Vagina (tissue), 2 donors: ENCODE data around the gene ZNF48. TPM values are rescaled to one million over a fixed set of nuclear protein-coding genes. Genes with fewer than 3 reads are reported as not detected.
A peak's percentile ranks its signal among the peaks of the same experiment; 100 is the strongest.

Experiments
- DNase-seq, 2 donors: peaks; one replicate each; pipeline ENCODE4 v3.0.0-alpha.2; 2017; ENCODE audit errors: extremely low spot score in 2 of 2
- H3K27ac ChIP-seq: fragments of 200-600 bp; sonication (generic); one replicate; pipeline ENCODE4 v1.5.1; 2019
- H3K27me3 ChIP-seq: fragments of 200-600 bp; sonication (generic); one replicate; pipeline ENCODE4 v1.5.1; 2019
- H3K36me3 ChIP-seq, 2 donors: fragments of 200-600 bp; sonication (generic); one replicate each; pipeline ENCODE4 v1.5.1; 2017 to 2019
- H3K4me1 ChIP-seq: fragments of 200-600 bp; sonication (generic); one replicate; pipeline ENCODE4 v1.5.1; 2019
- H3K4me3 ChIP-seq, 2 donors: fragments of 200-600 bp; sonication (generic); 1 replicate in 1 of 2; 2 replicates in 1 of 2; pipeline ENCODE4 v1.5.1; 2016 to 2019
- H3K9me3 ChIP-seq: fragments of 200-600 bp; sonication (generic); one replicate; pipeline ENCODE4 v1.5.1; 2019
- POLR2A ChIP-seq, 2 donors: fragments of 450-650 bp; IDR thresholded peaks; one replicate each; pipeline ENCODE4 v1.6.1; 2017; ENCODE audit warnings: antibody characterized with exemption in 2 of 2, mild to moderate bottlenecking in 2 of 2, moderate library complexity in 2 of 2
- POLR2AphosphoS5 ChIP-seq, 2 donors: sonication (generic); formaldehyde crosslinking; IDR thresholded peaks; one replicate each; pipeline ENCODE4 v1.9.0; 2017; ENCODE audit warnings: antibody characterized with exemption in 2 of 2, mild to moderate bottlenecking in 2 of 2, low read depth in 1 of 2; ENCODE audit not compliant: insufficient read depth in 1 of 2
- intact Hi-C: fragments of 100-400 bp; cut with DNase I; formaldehyde crosslinking; loops from one replicate; pipeline ENCODE4 v1.15.1; 2023
- total RNA-seq: library from RNA; depleted of rRNA; stranded (reverse); fragments of >200 nt; gene quantifications from one replicate; pipeline ENCODE4 v1.2.3, GENCODE V29; 2016
- TF ChIP-seq, protein P1 (sequence below), 3 experiments: fragments of 450-650 bp in 2 of 3; fragments of 200-600 bp in 1 of 3; sonication (generic) in 1 of 3; IDR thresholded peaks; one replicate each; pipeline ENCODE4 v1.5.1; 2017 to 2019; ENCODE audit warnings: antibody characterized with exemption in 3 of 3, mild to moderate bottlenecking in 2 of 3, moderate library complexity in 2 of 3

The ZNF48 gene
- total RNA-seq: 3.4 TPM

DNA sequence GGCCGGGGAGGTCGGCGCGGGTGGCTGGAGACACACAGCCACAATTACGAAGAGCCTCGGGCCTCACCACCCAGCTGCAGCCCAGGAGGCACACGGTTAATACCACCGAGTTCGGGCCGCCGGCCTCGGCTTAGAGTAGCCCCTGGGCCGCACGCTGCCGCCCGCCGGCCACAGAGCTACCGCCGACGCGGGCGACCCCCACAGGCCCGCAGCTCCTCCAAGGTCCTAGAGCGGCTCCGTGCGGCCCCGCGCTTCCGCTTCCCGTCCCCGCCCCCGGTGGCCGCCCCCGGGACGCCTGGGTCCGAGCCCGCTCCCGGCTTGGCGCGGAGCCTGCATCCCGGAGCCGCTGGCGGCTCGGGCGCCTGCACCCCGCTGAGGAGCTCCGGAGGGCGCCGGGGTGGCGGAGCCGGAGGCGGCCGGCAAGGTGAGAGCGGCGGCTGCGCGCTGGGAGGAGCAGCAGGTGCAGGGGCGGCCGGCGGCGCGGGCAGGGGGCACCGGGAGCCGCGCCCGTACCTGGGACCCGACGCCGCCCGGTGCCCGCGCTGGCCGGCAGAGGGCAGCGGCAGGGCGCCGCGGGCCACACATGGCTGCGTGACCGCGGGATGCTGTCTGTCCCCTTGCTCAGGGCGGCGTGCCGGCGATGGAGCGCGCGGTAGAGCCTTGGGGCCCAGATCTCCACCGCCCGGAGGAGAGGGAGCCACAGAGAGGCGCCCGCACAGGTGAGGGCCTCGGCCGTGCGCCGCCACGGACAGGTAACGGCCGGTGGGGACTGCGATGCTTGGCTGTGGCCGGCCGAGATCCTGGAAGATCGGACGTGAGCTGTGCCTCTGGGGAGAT is at the start of gene ZNF48:
TSS of gene ZNF48 (plus strand) at position 266 of the 837 bp plus-strand sequence. CDS start at position 641, 375 bp downstream.
- no peaks in the 10 kb centered on the region for H3K27me3 ChIP-seq
- H3K27ac ChIP-seq: peak within 1 kb of the TSS; percentile 72
- peak within 1 kb of the TSS; percentile 83 to 95 for H3K4me3 ChIP-seq
- H3K9me3 ChIP-seq: no peaks in the 10 kb centered on the region
- DNase-seq: no peak
- H3K4me1 ChIP-seq: peaks cover 45% of the 10 kb centered on the region
- intact Hi-C loops: no loop called here
- TF ChIP-seq POLR2A (IDR thresholded peaks at IDR 0.05) (peak in 1 of 2 donors; percentile 20), POLR2AphosphoS5 (IDR thresholded peaks at IDR 0.05; ENCODE audit: insufficient read depth in 1 of 2, low read depth in 1 of 2) (peak in 1 of 2 donors; percentile 47)
- TF ChIP-seq, protein P1, sequence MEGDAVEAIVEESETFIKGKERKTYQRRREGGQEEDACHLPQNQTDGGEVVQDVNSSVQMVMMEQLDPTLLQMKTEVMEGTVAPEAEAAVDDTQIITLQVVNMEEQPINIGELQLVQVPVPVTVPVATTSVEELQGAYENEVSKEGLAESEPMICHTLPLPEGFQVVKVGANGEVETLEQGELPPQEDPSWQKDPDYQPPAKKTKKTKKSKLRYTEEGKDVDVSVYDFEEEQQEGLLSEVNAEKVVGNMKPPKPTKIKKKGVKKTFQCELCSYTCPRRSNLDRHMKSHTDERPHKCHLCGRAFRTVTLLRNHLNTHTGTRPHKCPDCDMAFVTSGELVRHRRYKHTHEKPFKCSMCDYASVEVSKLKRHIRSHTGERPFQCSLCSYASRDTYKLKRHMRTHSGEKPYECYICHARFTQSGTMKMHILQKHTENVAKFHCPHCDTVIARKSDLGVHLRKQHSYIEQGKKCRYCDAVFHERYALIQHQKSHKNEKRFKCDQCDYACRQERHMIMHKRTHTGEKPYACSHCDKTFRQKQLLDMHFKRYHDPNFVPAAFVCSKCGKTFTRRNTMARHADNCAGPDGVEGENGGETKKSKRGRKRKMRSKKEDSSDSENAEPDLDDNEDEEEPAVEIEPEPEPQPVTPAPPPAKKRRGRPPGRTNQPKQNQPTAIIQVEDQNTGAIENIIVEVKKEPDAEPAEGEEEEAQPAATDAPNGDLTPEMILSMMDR (IDR thresholded peaks at IDR 0.05): peak in 2 of 3 experiments; percentile 8 to 27
- H3K36me3 ChIP-seq: no peaks in the 10 kb centered on the region

DNA sequence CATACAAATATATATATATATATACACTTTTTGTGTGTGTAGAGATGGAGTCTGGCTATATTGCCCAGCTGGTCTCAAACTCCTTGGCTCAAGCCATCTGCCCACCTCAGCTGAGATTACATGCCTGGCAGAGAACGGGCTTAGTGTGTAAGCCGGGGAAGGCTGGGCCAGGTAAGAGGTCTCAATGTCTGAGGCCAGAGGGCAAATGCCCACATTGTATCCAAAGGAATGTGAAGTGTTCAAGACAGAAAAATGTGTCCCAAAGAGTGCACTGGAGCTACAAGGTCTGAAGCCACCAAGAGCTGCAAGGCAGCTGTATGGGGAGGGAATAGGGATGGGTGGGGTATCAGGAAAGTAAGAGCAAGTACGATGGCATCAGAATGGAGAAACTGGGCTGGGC is 48.9 kb upstream of the ZNF48 start:
- H3K4me1 ChIP-seq: peaks cover under 1% of the 10 kb centered on the region
- TF ChIP-seq POLR2AphosphoS5 (IDR thresholded peaks at IDR 0.05; ENCODE audit: insufficient read depth in 1 of 2, low read depth in 1 of 2) (no peak), POLR2A (IDR thresholded peaks at IDR 0.05) (no peak)
- TF ChIP-seq, protein P1 (IDR thresholded peaks at IDR 0.05): no peak
- H3K27me3 ChIP-seq: no peaks in the 10 kb centered on the region
- intact Hi-C loops: no loop called here
- DNase-seq: no peak
- peaks cover 0 to 6% of the 10 kb centered on the region in 2 donors for H3K36me3 ChIP-seq
- H3K4me3 ChIP-seq: no peak overlapping the region
- H3K27ac ChIP-seq: no peak overlapping the region
- no peaks in the 10 kb centered on the region for H3K9me3 ChIP-seq

DNA sequence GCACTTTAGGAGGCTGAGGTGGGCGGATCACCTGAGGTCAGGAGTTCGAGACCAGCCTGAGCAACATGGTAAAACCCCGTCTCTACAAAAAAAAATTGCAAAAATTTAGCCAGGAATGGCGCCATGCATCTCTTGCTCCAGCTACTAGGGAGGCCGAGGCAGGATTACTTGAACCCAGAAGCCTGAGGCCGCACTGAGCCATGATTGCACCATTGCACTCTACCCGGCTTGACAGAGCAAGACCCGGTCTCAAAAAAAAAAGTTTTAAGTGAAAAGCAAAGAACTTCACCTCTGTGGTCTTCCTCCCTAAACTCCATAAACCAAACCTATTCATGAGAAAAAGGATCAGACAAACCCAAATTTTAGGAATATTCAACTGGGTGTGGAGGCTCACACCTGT is 47.1 kb upstream of the ZNF48 start:
- no peak for DNase-seq
- Histone ChIP-seq H3K27me3 (no peaks in the 10 kb centered on the region), H3K9me3 (no peaks in the 10 kb centered on the region), H3K27ac (no peak overlapping the region), H3K4me3 (no peak overlapping the region), H3K36me3 (peaks cover 0 to 17% of the 10 kb centered on the region in 2 donors), H3K4me1 (peaks cover 19% of the 10 kb centered on the region)
- intact Hi-C loops: no loop called here
- no peak for TF ChIP-seq POLR2A (IDR thresholded peaks at IDR 0.05)
- TF ChIP-seq, protein P1 (IDR thresholded peaks at IDR 0.05): no peak

DNA sequence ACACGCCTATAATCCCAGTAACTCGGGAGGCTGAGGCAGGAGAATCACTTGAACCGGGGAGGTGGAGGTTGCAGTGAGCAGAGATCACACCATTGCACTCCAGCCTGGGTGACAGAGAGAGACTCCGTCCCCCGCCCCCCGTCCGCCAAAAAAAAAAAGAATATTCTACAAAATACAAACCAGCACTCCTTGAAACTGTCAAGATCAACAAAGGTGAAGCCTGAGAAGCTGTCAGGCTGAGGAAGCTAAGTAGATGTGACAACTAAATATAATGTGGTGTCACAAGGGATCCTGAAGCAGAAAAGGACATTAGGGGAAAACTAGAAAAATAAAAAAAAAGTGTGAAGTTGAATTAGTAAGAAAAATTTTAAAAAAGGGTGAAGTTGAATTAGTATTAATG is 46.3 kb upstream of the ZNF48 start:
- H3K27me3 ChIP-seq: no peaks in the 10 kb centered on the region
- H3K4me1 ChIP-seq: peaks cover 27% of the 10 kb centered on the region
- intact Hi-C loops: no loop called here
- H3K4me3 ChIP-seq: no peak overlapping the region
- H3K9me3 ChIP-seq: no peaks in the 10 kb centered on the region
- H3K27ac ChIP-seq: no peak overlapping the region
- H3K36me3 ChIP-seq: peaks cover 0 to 24% of the 10 kb centered on the region in 2 donors
- DNase-seq: no peak
- TF ChIP-seq POLR2AphosphoS5 (IDR thresholded peaks at IDR 0.05; ENCODE audit: insufficient read depth in 1 of 2, low read depth in 1 of 2): no peak
- TF ChIP-seq, protein P1 (IDR thresholded peaks at IDR 0.05): no peak
- no peak for TF ChIP-seq POLR2A (IDR thresholded peaks at IDR 0.05)

DNA sequence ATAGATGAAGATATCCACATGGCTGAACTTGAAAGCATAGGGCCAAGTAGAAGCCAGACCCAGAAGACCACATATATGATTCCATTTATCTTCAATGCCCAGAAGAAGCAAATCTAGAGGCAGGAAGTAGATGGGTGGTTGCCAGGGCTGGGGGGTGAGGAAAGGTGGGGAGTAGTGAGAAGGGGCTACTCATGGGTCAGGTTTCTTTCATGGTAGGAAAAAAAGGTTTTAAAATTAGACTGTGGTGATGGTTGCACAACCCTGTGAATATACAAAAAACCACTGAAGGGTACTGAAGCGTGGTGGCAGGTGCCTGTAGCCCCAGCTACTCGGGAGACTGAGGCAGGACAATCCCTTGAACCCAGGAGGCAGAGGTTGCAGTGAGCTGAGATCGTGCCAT is 45.5 kb upstream of the ZNF48 start:
- intact Hi-C loops: no loop called here
- Histone ChIP-seq H3K27ac (no peak overlapping the region), H3K36me3 (peaks cover 0 to 24% of the 10 kb centered on the region in 2 donors), H3K27me3 (no peaks in the 10 kb centered on the region), H3K9me3 (no peaks in the 10 kb centered on the region), H3K4me1 (peaks cover 34% of the 10 kb centered on the region), H3K4me3 (no peak overlapping the region)
- no peak for DNase-seq
- no peak for TF ChIP-seq POLR2A (IDR thresholded peaks at IDR 0.05)
- TF ChIP-seq, protein P1 (IDR thresholded peaks at IDR 0.05): no peak
- TF ChIP-seq POLR2AphosphoS5 (IDR thresholded peaks at IDR 0.05; ENCODE audit: insufficient read depth in 1 of 2, low read depth in 1 of 2): no peak
